GM21526 (cell line): ENCODE results near the gene CD74.
"Not testable (repeated sequence)": the region's sequence is repeated elsewhere in the genome, so short reads cannot be mapped to it uniquely, and the experiment has no call there.

Experiments
- ATAC-seq: cut with Tn5 transposase; IDR thresholded peaks from one replicate; pipeline ENCODE4 v1.9.1; 2021; ENCODE audit warnings: moderate library complexity; ENCODE audit not compliant: unreplicated experiment, low FRiP score

CD74 gene

DNA sequence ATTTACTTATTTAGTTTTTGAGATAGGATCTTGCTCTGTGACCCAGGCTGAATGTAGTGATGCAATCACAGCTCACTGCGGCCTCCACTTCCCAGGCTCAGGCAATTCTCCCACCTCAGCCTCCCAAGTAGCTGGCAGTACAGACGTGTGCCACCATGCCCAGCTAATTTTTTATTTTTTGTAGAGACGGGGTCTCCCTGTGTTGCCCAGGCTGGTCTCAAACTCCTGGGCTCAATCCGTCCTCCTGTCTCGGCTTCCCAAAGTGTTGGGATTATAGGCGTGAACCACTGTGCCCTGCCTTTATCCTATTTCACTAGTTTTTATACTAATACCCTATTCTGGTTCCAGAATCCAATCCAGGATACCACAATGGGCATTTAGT, 30.0 kb upstream of the CD74 start:
- ATAC-seq: no peak

DNA sequence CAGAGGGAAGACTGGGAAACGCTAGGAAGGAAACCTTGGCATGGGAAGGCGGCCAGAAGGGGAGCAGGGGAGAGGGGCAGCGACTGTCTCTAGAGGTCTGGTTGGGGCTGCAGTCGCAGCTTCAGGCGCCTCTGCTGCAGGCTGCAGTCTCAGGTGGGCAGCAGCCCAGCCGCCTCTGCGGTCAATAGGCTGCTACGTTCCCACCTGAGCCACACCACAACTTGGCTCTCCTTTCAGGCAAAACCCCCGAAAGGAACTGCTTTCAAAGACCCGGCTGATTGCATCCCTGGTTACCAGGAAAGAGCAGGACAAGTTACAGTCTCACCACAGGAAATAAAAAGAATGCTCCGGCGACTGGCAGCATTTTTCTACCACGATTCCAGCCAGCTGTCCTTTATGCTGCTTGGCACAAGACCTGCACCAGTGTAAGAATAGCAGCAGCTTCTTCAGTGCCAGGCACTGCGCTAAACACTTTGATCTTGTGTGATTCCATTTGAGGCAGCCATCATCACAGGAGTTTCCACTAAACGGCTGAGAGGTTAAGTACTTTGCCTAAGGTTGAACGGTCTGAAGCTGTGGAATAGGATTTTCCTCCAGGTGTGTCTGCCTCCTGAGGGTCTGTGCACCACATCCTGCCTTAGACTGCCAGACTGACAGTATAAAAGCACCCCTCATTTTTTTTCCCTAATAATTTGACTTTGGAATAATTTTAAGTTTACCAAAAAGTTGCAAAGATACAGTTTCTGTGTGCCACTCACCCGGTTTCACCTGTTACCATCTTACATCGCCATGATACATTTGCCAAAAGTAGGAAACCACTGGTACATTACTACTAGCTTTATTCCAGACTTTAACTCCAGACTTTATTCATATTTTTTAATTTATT, 29.3 kb upstream of the CD74 start:
- no peak for ATAC-seq

DNA sequence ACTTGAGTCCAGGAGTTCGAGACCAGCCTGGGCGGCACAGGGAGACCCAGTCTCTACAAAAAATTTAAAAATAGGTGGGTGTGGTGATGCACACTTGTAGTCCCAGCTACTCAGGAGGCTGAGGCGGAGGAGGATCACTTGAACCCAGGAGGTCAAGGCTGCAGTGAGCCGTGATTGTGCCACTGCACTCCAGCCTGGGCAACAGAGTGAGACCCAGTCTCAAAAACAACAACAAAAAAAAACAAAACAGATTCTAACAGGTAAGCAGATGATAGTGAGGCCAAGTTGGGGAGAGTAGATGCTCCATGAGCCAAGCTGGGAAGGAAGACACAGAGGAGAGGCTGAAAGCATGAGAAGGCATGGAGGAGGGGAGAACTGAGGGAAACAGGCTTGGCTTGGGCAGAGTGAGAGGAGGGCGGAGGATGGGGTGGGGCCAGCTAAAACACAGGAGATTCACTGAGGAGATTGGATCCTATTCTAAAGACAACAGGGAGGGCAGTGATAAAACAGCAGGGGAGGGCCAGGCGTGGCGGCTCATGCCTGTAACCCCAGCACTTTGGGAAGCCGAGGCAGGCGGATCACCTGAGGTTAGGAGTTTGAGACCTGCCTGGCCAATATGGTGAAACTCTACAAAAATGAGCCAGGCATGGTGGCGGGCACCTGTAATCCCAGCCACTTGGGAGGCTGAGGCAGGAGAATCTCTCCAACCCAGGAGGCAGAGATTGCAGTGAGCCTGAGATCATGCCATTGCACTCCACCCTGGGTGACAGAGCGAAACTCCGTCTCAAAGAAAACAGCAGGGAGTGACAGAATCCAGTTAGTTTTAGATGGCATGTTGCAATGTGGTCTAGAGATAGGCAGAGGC, 28.5 kb upstream of the CD74 start:
- ATAC-seq: no peak

DNA sequence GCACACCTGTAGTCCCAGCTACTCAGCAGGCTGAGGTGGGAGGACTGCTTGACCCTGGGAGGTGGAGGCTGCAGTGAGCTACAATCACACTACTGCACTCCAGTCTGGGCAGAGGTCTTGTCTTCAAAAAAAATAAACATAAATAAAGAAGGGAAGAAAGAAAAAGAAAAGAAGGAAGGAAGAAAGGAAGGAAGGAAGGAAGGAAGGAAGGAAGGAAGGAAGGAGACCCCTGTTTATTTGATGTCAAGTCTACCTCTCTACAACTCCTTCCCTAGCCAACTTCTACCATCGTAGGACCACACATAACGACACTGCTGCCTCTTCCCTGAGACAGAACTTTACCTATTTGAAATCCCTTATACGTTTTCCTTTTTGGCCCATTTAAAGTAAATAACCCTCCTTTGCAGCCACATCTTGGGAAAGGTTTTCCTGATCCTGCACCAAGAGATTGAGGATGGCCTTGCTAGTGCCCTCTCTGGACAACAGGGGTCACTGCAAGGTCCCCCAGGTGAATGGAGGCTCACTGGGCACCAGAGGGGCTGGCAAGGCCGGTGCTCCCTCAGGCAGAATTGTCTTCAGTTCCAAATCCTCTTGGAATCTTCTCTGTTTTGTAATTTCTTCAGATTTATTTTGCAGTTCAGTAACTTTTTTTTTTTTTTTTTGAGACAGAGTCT, 26.3 kb upstream of the CD74 start:
- ATAC-seq: no peak

DNA sequence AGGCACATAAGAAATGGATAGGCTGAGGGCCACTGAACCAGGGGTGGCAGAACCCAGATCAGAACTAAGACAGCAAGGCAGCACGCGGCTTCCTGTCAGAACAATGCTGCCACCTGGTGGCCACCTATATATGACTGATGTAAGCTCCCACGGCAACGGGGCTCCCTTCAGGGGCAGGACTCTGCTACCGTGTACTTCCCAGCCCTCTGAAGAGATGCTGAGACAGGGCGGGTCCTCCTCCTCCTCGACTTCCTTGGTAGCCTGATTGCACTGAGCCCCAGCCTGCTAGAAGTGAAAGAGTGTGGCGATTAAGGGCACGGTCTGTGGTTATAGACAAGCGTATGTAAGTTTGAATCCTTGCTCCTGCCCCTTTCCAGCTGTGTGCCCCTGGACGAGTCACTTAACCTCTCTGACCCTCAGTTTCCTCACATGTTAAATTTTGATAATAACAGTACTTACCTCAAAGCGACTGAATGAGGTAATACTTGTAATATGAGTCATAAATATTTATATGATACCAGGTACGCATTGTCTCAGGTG, 23.5 kb upstream of the CD74 start:
- ATAC-seq: peak; percentile 93

DNA sequence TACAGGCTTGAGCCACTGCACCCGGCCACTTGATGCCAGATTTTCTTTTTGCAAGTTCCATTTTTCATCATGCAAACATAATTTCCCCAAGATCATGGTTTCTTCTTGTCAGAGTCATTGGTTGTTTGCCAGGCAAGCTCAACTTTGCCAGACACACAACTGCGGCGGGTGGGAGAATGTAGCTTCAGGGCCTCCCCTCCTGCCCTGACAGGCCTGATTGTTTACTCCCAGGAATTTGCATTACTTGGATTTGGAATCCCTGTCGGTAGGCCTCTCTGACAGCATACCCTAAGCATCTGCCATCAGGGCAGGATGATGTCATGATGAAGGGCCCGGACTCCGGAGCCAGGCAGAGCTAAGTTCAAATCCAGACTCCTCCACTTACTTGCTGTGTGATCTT, 21.8 kb upstream of the CD74 start:
- no peak for ATAC-seq

DNA sequence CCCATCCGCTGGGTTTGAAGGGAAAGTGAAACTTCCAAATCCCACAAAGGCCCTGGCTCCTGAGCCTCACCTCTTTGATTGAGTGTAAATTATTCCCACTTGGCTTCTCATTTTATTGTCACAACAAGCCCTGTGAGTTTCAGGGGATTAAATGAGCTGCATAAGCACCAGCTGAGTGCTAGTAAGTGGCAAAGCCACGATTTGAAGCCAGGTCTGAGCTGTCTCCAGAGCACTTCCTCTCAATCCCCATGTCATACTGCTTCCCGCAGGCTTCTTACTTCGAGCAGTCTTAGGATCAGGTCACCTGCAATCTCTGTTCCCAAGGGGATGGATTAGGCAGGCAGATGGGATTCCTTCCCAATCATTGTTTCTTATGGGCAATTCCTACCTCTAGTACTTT, 18.9 kb upstream of the CD74 start:
- ATAC-seq: no peak

DNA sequence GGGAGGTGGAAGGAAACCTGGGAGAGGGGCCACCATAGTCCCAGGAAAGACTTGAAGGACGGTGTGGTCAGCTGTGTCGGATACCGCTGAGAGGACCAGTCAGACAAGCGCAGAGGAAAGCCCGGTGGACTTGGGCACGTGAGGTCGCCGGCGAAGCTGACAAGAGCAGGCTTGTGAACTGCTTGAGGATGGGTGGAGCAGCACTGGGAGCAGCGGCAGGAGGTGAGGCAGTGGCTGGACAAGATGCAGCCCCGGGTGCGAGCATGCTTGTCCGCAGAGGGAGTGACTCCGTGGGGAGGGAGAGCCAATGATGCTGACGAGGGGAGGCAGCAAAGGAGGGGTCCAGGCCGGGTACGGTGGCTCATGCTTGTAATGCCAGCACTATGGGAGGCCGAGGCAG, 18.3 kb upstream of the CD74 start:
- ATAC-seq: no peak

DNA sequence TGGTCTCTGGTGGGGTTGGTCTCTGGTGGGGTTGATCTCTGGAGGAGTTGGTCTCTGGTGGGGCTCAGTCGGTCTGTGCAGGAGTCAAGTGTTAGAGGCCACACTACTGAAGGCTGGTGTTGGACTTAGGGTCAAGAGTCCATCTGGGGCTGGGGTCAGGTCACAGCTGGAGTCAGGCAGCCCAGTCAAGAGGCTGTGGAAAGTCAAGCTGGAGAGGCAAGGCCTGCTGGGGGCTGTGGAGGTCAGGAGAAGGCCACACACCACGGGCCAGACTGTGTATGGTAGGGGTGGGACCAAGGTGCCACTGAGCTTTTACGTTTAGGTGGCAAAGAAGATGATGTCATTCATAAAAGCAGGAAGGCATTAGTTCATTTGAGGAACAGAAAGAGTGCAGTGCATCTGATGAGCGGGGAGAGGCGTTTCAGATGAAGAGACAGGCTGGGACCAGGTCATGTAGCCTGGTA, 16.7 kb upstream of the CD74 start:
- ATAC-seq: no peak

DNA sequence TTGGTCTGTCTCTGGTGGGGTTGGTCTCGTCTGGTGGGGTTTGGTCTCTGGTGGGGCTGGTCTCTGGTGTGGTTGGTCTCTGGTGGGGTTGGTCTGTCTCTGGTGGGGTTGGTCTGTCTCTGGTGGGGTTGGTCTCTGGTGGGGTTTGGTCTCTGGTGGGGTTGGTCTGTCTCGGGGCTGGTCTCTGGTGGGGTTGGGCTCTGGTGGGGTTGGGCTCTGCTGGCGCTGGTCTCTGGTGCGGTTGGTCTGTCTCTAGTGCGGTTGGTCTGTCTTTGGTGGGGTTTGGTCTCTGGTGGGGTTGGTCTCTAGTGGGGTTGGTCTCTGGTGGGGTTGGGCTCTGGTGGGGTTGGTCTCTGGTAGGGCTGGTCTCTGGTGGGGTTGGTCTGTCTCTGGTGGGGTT, 16.3 kb upstream of the CD74 start:
- ATAC-seq: no peak

DNA sequence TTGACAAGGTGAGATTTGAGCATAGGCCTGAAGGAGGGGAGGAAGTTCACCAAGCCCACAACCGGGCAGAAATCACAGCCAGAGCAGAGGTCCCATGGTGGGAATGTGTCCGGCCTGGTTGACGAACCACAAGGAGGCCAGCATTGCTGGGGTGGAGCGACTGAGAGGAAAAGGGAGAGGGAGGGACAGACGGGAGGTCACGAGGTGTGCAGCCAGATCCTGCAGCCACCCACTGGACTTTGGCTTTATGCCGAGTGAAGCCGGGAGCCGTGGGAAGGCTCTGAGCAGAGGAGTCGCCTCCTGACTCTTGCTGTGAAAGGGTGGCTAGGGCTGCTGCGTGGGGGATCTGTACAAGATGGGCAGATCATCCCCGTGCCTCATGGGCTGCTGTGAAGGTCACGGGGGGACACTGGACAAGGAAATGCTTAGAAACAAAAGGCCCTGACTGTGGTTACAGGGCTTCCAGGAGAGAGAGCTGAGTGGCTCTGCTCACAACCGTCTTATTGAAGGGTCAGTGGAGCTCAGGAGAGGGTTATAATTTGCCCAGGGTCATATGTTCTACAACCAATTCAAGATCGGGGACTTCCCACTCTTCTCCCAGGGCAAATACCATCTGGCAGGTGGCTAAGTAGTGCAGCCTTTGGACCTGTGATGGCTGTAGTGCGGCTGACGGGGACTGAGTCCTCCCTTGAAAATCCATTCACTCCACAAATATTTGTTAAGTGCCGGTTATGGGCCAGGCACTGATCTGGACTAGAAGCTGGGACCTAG, 15.6 kb upstream of the CD74 start:
- no peak for ATAC-seq

DNA sequence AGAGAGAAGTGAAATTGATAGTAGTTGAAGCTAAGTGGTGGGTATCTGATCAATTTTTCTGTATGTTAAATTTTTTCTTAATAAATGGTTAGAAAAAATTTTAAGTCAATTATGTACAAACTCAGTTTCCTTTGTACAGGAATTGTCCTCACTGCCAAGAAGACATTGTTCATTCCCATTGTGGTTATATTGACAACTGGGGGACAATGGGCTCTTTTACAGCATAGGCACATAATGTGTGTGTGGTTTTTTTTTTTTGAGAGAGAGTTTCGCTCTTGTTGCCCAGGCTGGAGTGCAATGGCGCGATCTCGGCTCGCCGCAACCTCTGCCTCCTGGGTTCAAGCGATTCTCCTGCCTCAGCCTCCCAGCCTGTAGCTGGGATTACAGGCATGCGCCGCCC, 13.5 kb upstream of the CD74 start:
- not testable (repeated sequence) for ATAC-seq

DNA sequence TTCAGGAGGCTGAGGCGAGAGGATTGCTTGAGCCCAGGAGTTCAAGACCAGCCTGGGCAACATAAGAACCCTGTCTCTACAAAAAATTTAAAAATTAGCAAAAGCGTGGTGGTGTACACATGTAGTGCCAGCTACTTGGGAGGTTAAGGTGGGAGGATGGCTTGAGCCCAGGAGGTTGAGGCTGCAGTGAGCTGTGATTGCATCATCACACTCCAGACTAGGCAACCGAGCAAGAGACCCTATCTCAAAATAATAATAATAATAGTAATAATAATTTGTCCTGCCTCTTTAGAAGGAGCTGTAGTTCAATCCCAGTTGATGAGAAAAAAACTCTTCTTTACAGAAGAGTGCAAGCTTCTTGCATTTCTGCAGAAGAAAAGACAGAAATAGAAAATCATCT, 10.0 kb upstream of the CD74 start:
- ATAC-seq: no peak

DNA sequence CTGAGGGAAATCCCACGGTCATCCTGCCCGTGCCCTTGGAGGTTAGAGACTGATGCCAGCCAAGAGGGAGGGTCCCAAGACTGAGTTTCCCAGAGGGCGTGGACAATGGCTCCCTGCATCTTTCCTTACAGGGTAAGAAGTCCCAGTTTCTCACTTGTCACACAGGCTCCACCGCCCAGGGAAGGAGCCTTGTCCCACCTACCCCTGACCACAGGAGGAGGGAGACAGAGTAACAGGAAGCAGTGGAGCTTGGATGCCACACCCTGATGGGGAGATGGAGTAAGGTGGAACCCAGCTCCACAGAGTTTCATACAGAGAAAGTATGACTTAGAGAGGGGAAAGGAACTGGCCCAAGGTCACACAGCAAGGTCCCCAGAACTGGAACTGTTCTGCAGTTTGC, 9.4 kb upstream of the CD74 start:
- ATAC-seq: no peak

DNA sequence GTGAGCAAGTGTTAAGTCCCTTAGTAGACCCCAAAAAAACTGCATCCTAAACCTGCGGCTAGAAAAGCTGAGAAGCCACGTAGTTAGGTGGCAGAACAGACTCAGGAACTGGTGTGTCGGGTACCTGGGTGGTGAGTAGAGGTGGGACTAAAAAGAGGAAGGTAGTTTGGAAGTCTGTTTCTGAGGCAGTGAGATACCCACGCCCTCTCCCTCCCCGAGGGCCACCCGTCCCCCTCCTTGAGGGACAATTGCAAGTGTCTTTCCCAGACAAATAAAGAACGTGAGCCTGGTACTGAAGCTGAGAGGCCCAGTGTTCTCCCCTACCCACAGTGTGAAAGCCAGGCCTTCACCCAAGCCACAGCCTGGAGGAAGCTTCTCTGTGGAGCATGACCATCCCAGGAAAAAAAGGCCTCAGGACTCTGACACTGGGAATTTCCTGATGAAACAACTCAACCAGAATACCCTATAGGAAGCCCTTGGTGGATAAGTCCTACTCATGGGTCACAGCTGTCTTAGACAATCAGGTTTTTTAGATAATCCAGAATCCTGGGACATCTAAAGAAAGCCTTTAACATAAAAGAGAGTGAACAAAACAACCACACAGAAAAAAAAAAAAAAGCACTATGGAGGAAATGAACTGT, 7.0 kb upstream of the CD74 start:
- peak; percentile 58 for ATAC-seq

DNA sequence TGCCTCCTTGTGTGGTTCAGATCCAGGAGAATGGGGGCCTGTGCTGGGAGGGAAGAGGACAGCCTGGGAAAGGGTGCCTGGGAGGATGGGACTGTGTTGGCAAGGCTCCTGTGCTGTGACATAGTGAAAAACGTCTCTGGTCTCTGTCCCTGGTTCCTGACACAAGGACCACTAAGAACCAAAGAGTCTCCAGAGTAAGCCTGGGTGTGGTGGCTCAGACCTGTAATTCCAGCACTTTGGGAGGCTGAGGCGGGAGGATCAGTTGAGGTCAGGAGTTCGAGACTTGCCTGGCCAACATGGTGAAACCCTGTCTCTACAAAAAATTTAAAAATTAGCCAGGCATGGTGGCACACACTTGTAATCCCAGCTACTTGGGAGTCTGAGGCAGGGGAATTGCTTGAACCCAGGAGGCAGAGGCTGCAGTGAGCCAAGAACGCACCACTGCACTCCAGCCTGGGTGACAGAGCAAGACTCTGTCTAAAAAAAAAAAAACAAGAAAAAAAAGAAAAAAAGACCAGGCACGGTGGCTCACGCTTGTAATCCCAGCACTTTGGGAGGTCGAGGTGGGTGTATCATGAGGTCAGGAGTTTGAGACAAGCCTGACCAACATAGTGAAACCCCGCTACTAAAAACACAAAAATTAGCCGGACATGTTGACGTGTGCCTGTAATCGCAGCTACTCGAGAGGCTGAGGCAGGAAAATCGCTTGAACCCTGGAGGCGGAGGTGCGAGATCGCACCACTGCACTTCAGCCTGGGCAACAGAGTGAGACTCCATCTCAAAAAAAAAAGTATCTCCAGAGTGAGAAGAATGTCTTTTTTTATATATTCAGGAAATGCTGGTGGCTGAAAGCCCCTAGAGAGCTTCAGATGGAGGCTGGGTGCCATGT, 1.4 kb upstream of the CD74 start:
- ATAC-seq: not testable (repeated sequence)

DNA sequence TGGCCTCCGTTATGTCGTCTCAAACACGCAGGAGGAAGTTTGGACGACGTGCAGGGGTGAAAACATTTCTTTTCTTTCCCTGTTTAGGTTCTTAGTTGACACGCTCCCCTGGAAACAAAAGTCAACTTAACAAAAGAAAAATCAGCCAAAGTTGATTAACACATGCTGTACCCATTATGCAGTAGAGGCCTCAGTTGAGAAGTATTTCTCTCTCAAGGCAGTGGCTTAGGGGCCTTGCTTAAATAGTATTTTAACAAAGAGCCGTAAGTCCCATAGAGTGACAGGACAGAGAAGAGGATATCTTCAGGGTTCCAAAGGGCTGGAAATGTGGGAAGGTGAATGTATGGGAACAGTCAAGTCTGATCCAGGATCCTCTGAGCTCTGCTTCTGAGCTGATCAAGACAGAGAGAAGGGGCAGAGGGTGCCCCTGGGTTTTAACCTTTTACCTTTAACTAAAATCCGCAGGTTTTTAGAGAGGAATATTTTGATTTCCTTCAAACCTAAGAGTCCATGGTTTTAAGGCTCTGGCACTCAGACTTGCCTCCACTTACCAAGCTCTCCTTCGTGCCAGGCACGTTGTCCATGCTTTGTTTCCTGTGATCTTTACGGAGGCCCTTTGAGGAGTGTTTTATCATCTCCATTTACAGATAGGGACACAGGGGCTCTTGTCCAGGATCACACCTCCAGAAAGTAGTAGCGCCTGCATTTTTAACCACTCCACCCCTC, 629 bp upstream of the CD74 start:
- ATAC-seq: no peak
